ENCODE results near the gene BAIAP3. TPM values are rescaled to one million over a fixed set of nuclear protein-coding genes. Genes with fewer than 3 reads are reported as not detected.

BAIAP3 gene
- total RNA-seq, 1 experiment from 2014 or later: 6.8 TPM

- Histone ChIP-seq H3K79me1 (ENCODE audit: insufficient read depth, low read depth, low read length, poor library complexity, severe bottlenecking) (no peaks in the 10 kb centered on the region), H4K20me1 (ENCODE audit: control insufficient read depth, insufficient read depth, insufficient read length) (no peaks in the 10 kb centered on the region), H3K4me1 (ENCODE audit: insufficient read depth, low read length) (no peaks in the 10 kb centered on the region; the same call in 1 of the 2 replicates), H2BK20ac (ENCODE audit: low read depth, low read length, poor library complexity, severe bottlenecking) (no peak overlapping the region), H3K4ac (ENCODE audit: low read depth, low read length) (no peak overlapping the region), H3K14ac (ENCODE audit: insufficient read depth, low read length) (no peak overlapping the region), H3T11ph (ENCODE audit: low read length) (no peak overlapping the region), H4K8ac (replicated peaks; ENCODE audit: insufficient read length, low read depth, low read length) (no peak overlapping the region), H3K27ac (ENCODE audit: insufficient read length, low read depth, low read length) (no peak overlapping the region), H3K27me3 (ENCODE audit: insufficient read depth, low read length) (no peaks in the 10 kb centered on the region), H3K18ac (ENCODE audit: insufficient read length, low read depth, low read length) (no peak overlapping the region), H2AFZ (ENCODE audit: low read length) (no peak overlapping the region), H3K9ac (ENCODE audit: extremely low read depth, insufficient read length, low read length) (no peak overlapping the region), H2BK12ac (ENCODE audit: insufficient read length, low read depth, low read length) (no peak overlapping the region), H4K91ac (ENCODE audit: insufficient read length, low read depth, low read length) (no peak overlapping the region), H2BK15ac (ENCODE audit: low read depth, low read length) (no peak overlapping the region), H4K5ac (ENCODE audit: insufficient read length, low read depth, low read length) (no peak overlapping the region), H2BK5ac (ENCODE audit: insufficient read length, low read length) (no peak overlapping the region), H3K23ac (ENCODE audit: insufficient read length, low read depth, low read length) (no peak overlapping the region), H3K9me3 (ENCODE audit: control insufficient read depth, low read depth, low read length) (no peaks in the 10 kb centered on the region), H3K56ac (ENCODE audit: insufficient read length, low read depth, low read length) (no peak overlapping the region), H2BK120ac (ENCODE audit: low read depth, low read length, poor library complexity, severe bottlenecking) (no peak overlapping the region), H2AK5ac (ENCODE audit: insufficient read length, low read length) (no peak overlapping the region), H3K79me2 (ENCODE audit: insufficient read depth, low read length) (no peaks in the 10 kb centered on the region), H3K23me2 (ENCODE audit: insufficient read length, low read depth, low read length, poor library complexity, severe bottlenecking) (no peaks in the 10 kb centered on the region), H3K4me2 (ENCODE audit: insufficient read depth, insufficient read length, low read length) (no peak overlapping the region)
- Mint-ChIP-seq H3K4me3 (no peak overlapping the region), H3K36me3 (ENCODE audit: insufficient read depth in 1 of 3, low read depth in 3 of 3) (no peaks in the 10 kb centered on the region; a peak in 2 of 7 replicates), H3K27me3 (ENCODE audit: low read depth) (peaks cover 30% of the 10 kb centered on the region), H3K27ac (no peak overlapping the region), H3K4me1 (peaks cover 20 to 37% of the 10 kb centered on the region in 2 experiments), H3K9me3 (peaks cover 0 to 4% of the 10 kb centered on the region in 2 experiments; a peak in 1 of 5 replicates)
- WGBS (ENCODE audit: extremely low coverage, insufficient read length, low lambda C conversion rate): no CpG with 5 or more reads among the region's 12 CpGs
- no peak for TF ChIP-seq CTCF (conservative IDR thresholded peaks at IDR 0.05)
- DNase-seq: no peak
These were observed 33.6 kb upstream of the BAIAP3 start for GRCh38 chr16:1299868-1300203.

Measured in H9 (cell line).